DND-41 (cell line): ENCODE results near the gene RENBP.

Experiments
- ATAC-seq: fragments of 200-7000 bp; cut with Tn5 transposase; 3 replicates; pipeline ENCODE4 v1.9.1; 2021; ENCODE audit warnings: low read depth; ENCODE audit not compliant: insufficient read depth
- DNase-seq: peaks from one replicate; pipeline ENCODE4 v3.0.0-alpha.2; 2020
- H2AFZ ChIP-seq: 2 replicates; pipeline ENCODE4 v1.6.0; 2012; ENCODE audit warnings: low read depth, low read length
- H3K27ac ChIP-seq: 2 replicates; pipeline ENCODE4 v1.5.1; 2012; ENCODE audit warnings: low read length, inconsistent platforms
- H3K27me3 ChIP-seq: fragments of 200-600 bp; sonication (generic); 2 replicates; pipeline ENCODE4 v1.6.0; 2012; ENCODE audit warnings: low read length, mild to moderate bottlenecking, inconsistent platforms; ENCODE audit not compliant: insufficient read depth, poor library complexity
- H3K36me3 ChIP-seq: 2 replicates; pipeline ENCODE4 v1.5.1; 2012; ENCODE audit warnings: low read length, inconsistent platforms; ENCODE audit not compliant: insufficient read depth
- H3K4me1 ChIP-seq: 2 replicates; pipeline ENCODE4 v1.5.1; 2012; ENCODE audit warnings: mild to moderate bottlenecking, low read length; ENCODE audit not compliant: insufficient read depth
- H3K4me2 ChIP-seq: 2 replicates; pipeline ENCODE4 v1.6.0; 2012; ENCODE audit warnings: mild to moderate bottlenecking, moderate library complexity, low read length, inconsistent platforms; ENCODE audit not compliant: insufficient read depth
- H3K4me3 ChIP-seq, 2 experiments: fragments of 200-600 bp in 1 of 2; shearing (Covaris generic) in 1 of 2; 2 replicates each; pipeline ENCODE4 v1.5.1; 2012 to 2016; ENCODE audit warnings: inconsistent platforms in 2 of 2, low read length in 2 of 2, mild to moderate bottlenecking in 2 of 2, low read depth in 1 of 2, moderate library complexity in 1 of 2
- H3K79me2 ChIP-seq: 2 replicates; pipeline ENCODE4 v1.6.0; 2012; ENCODE audit warnings: low read length, inconsistent platforms; ENCODE audit not compliant: insufficient read depth
- H3K9ac ChIP-seq: 2 replicates; pipeline ENCODE4 v1.6.0; 2012; ENCODE audit warnings: low read depth, mild to moderate bottlenecking, inconsistent platforms, low read length, moderate library complexity
- H3K9me3 ChIP-seq: 2 replicates; pipeline ENCODE4 v1.5.1; 2012; ENCODE audit warnings: low read length, moderate library complexity, mild to moderate bottlenecking, inconsistent platforms; ENCODE audit not compliant: insufficient read depth, severe bottlenecking
- H4K20me1 ChIP-seq: 2 replicates; pipeline ENCODE4 v1.6.0; 2012; ENCODE audit warnings: low read length; ENCODE audit not compliant: insufficient read depth
- EZH2 ChIP-seq: IDR thresholded peaks from 3 replicates; pipeline ENCODE4 v1.6.1; 2012; ENCODE audit warnings: borderline replicate concordance, low read depth, mild to moderate bottlenecking, moderate library complexity, low read length, inconsistent platforms; ENCODE audit not compliant: severe bottlenecking
- TF ChIP-seq, protein P1 (sequence below): IDR thresholded peaks from 2 replicates; pipeline ENCODE4 v1.5.1; 2012; ENCODE audit warnings: borderline replicate concordance, low read length, moderate library complexity, mild to moderate bottlenecking; ENCODE audit not compliant: poor library complexity, severe bottlenecking; ENCODE audit errors: extremely low read depth

The RENBP gene

DNA sequence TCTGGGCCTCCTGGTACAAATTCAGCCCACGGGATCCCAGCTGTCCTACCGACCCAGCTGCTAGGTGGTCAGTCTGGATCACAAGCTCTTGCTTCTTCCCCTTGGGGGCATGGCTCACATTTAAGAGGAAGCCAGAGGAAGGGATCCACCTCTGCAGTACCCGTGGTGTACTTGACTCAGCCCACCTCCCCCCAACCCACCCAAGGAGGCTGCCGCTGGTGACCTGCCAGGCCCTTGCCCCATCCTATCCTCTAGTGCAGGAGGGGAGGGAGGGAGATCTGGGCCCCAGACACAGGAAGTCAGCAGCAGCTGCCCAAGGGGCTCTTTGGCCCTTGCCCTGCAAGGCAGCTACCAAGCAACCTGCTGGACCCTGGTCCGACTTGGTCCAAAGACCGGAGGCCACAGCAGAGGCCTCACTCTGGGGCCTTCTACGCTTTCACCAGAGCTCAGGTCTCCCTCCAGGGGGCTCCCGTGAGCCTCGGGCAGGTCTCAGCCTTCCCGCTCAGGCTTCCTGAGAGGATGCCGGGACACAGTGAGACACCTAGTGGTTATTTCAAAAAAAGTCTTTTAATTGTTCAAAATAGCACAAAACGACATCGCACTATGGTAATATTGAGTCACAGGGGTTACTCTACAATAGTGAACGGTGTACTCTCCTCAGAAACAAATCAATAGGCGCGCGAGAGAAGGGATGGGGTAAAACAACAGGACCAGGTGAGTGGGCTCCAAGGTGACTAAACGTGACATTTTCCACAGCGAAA is 2.7 kb upstream of the RENBP start:
- no peaks in the 10 kb centered on the region for H3K9me3 ChIP-seq
- H3K4me1 ChIP-seq: peaks cover 13% of the 10 kb centered on the region
- no peak overlapping the region for H3K9ac ChIP-seq
- H2AFZ ChIP-seq: no peak overlapping the region
- H3K36me3 ChIP-seq: peaks cover 42% of the 10 kb centered on the region
- TF ChIP-seq EZH2: no peak
- TF ChIP-seq, protein P1, sequence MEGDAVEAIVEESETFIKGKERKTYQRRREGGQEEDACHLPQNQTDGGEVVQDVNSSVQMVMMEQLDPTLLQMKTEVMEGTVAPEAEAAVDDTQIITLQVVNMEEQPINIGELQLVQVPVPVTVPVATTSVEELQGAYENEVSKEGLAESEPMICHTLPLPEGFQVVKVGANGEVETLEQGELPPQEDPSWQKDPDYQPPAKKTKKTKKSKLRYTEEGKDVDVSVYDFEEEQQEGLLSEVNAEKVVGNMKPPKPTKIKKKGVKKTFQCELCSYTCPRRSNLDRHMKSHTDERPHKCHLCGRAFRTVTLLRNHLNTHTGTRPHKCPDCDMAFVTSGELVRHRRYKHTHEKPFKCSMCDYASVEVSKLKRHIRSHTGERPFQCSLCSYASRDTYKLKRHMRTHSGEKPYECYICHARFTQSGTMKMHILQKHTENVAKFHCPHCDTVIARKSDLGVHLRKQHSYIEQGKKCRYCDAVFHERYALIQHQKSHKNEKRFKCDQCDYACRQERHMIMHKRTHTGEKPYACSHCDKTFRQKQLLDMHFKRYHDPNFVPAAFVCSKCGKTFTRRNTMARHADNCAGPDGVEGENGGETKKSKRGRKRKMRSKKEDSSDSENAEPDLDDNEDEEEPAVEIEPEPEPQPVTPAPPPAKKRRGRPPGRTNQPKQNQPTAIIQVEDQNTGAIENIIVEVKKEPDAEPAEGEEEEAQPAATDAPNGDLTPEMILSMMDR: peak; percentile 80
- no peak overlapping the region for H3K4me2 ChIP-seq
- H4K20me1 ChIP-seq: peaks cover 12% of the 10 kb centered on the region
- H3K4me3 ChIP-seq: no peak overlapping the region
- peak overlapping the region; percentile 44 for H3K27ac ChIP-seq
- H3K79me2 ChIP-seq: no peaks in the 10 kb centered on the region
- peak; percentile 79 for DNase-seq
- H3K27me3 ChIP-seq: no peaks in the 10 kb centered on the region
- peak; percentile 78 for ATAC-seq

DNA sequence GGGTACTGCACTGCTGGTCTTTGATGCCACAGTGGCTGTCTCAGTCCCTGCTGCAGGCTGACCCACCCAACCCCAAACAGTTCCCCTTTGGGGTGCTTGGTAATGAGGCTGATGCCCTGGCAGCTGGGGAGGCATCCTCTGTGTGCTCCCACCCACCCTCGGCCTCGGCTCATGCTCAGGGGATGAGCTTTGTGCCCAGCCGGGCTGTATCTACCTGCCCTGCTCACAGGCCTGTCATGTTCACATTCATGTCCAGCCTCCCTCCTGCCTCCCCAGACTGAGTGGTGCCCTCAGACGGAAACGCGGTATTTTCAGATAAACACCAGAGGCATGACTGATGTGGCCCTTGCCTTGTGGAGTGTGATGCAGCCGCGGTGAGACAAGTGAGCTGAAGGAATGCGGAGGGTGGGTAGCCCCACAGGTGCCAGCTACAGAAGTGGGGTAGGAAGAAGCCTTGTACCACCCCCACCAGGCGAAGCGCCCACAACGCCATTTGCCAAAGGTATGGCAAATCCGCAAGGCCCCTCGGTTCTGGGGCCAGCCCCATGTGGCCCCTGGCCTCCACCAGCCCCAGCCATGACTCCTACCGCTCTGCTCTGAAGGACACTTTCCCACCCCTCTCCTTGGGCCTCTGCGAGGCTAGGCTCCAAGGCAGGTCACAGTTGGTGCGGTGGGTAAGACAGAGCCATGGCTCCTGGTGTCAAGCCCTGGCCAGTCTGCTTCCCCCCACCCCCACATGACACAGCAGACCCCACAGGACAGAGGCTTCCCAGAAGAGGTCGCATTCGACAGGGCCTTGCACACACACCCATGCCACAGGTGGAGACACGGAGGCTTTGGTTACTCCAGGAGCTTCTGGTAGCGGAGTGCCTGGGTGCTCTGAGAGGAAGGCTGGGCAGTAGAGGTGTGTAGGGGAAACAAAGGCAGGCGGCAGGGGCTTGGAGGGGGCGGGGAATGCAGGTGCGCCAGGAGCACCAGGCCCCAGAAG is 1.8 kb upstream of the RENBP start:
- DNase-seq: no peak
- Histone ChIP-seq H3K36me3 (peaks cover 32% of the 10 kb centered on the region), H3K79me2 (no peaks in the 10 kb centered on the region), H3K4me1 (peaks cover 13% of the 10 kb centered on the region), H3K27ac (no peak overlapping the region), H3K9me3 (no peaks in the 10 kb centered on the region), H4K20me1 (peaks cover 2% of the 10 kb centered on the region), H3K27me3 (no peaks in the 10 kb centered on the region), H3K9ac (no peak overlapping the region), H2AFZ (no peak overlapping the region), H3K4me3 (no peak overlapping the region), H3K4me2 (no peak overlapping the region)
- TF ChIP-seq EZH2: no peak
- TF ChIP-seq, protein P1: no peak
- ATAC-seq: no peak

DNA sequence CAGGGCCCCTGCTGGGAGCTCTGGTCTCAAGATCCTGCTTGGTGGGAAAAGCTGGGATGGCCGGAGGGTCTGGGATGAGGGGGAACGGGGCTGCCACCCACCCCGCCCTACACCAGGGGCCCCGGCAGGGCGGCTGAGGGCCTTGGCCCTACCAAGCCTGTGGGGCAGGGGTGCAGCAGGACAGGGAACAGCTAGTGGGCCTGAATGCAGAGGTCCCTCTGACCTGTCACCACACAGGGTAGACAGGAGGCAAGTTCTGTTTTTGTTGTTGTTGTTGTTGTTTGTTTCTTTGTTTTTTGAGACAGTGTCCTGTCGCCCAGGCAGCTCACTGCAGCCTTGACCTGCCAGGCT is 332 bp upstream of the RENBP start:
- Histone ChIP-seq H3K4me1 (peaks cover 13% of the 10 kb centered on the region), H3K9ac (peak overlapping the region; percentile 50; the same call in 1 of the 2 replicates)

More for the DNA sequence above, 332 bp upstream of the RENBP start:
- Histone ChIP-seq H3K27ac (0 out of 2 replicates have a peak overlapping the region, but pooled peaks have one; percentile 10), H3K36me3 (peaks cover 17% of the 10 kb centered on the region), H3K9me3 (no peaks in the 10 kb centered on the region), H3K27me3 (no peaks in the 10 kb centered on the region), H3K4me3 (peak overlapping the region in 1 of 2 experiments; percentile 49; a peak in 2 of 4 replicates), H3K4me2 (peak overlapping the region; percentile 65), H2AFZ (no peak overlapping the region), H4K20me1 (no peaks in the 10 kb centered on the region; the same call in 1 of the 2 replicates), H3K79me2 (no peaks in the 10 kb centered on the region)
- TF ChIP-seq, protein P1: no peak
- TF ChIP-seq EZH2: no peak
- DNase-seq (no peak), ATAC-seq (no peak; the same call in 1 of the 3 replicates)
